H9 (cell line): ENCODE results near the gene POLR3C. TPM values are rescaled to one million over a fixed set of nuclear protein-coding genes. Genes with fewer than 3 reads are reported as not detected.
"Not testable (repeated sequence)": the region's sequence is repeated elsewhere in the genome, so short reads cannot be mapped to it uniquely, and the experiment has no call there.

ENCODE experiments used
- DNase-seq: peaks from one replicate; pipeline ENCODE4 v3.0.0-alpha.2; 2017
- H2AFZ ChIP-seq: one replicate; pipeline ENCODE4 v1.6.1; 2013; ENCODE audit warnings: mild to moderate bottlenecking, low read length, control low read depth, moderate library complexity
- H2AK5ac ChIP-seq: 2 replicates; pipeline ENCODE4 v1.6.1; 2013; ENCODE audit warnings: low read length, control low read depth, mixed read lengths; ENCODE audit not compliant: insufficient read length
- H2BK120ac ChIP-seq: one replicate; pipeline ENCODE4 v1.6.1; 2013; ENCODE audit warnings: low read depth, mild to moderate bottlenecking, low read length, control low read depth, inconsistent platforms; ENCODE audit not compliant: poor library complexity, severe bottlenecking
- H2BK12ac ChIP-seq: 2 replicates; pipeline ENCODE4 v1.6.1; 2013; ENCODE audit warnings: low read length, control low read depth, mixed read lengths, low read depth; ENCODE audit not compliant: insufficient read length
- H2BK15ac ChIP-seq: 2 replicates; pipeline ENCODE4 v1.6.1; 2013; ENCODE audit warnings: low read depth, low read length, control low read depth
- H2BK20ac ChIP-seq: one replicate; pipeline ENCODE4 v1.6.1; 2013; ENCODE audit warnings: low read depth, mild to moderate bottlenecking, low read length, control low read depth, inconsistent platforms; ENCODE audit not compliant: poor library complexity, severe bottlenecking
- H2BK5ac ChIP-seq: 2 replicates; pipeline ENCODE4 v1.6.1; 2013; ENCODE audit warnings: low read length, control low read depth, mixed read lengths; ENCODE audit not compliant: insufficient read length
- H3K14ac ChIP-seq: 2 replicates; pipeline ENCODE4 v1.6.1; 2013; ENCODE audit warnings: low read length, control low read depth; ENCODE audit not compliant: insufficient read depth
- H3K18ac ChIP-seq: 2 replicates; pipeline ENCODE4 v1.6.1; 2013; ENCODE audit warnings: low read depth, mild to moderate bottlenecking, mixed read lengths, low read length, control low read depth; ENCODE audit not compliant: insufficient read length
- H3K23ac ChIP-seq: 2 replicates; pipeline ENCODE4 v1.6.1; 2013; ENCODE audit warnings: low read length, control low read depth, mixed read lengths, low read depth; ENCODE audit not compliant: insufficient read length
- H3K23me2 ChIP-seq: 2 replicates; pipeline ENCODE4 v1.6.1; 2013; ENCODE audit warnings: low read depth, mild to moderate bottlenecking, mixed read lengths, low read length, control low read depth; ENCODE audit not compliant: insufficient read length, poor library complexity, severe bottlenecking
- H3K27ac ChIP-seq: 2 replicates; pipeline ENCODE4 v1.5.1; 2013; ENCODE audit warnings: low read length, control low read depth, mixed read lengths, low read depth; ENCODE audit not compliant: insufficient read length
- H3K27me3 ChIP-seq: 2 replicates; pipeline ENCODE4 v1.6.1; 2013; ENCODE audit warnings: low read length, control low read depth, inconsistent platforms; ENCODE audit not compliant: insufficient read depth
- H3K4ac ChIP-seq: 2 replicates; pipeline ENCODE4 v1.6.1; 2013; ENCODE audit warnings: low read depth, mild to moderate bottlenecking, control low read depth, inconsistent platforms, low read length, moderate library complexity
- H3K4me1 ChIP-seq: 2 replicates; pipeline ENCODE4 v1.6.1; 2013; ENCODE audit warnings: low read length, control low read depth, inconsistent platforms; ENCODE audit not compliant: insufficient read depth
- H3K4me2 ChIP-seq: 2 replicates; pipeline ENCODE4 v1.6.1; 2013; ENCODE audit warnings: low read length, control low read depth, mixed read lengths; ENCODE audit not compliant: insufficient read length, insufficient read depth
- H3K56ac ChIP-seq: 2 replicates; pipeline ENCODE4 v1.6.1; 2013; ENCODE audit warnings: low read depth, mild to moderate bottlenecking, mixed read lengths, low read length, control low read depth; ENCODE audit not compliant: insufficient read length
- H3K79me1 ChIP-seq: 2 replicates; pipeline ENCODE4 v1.6.1; 2013; ENCODE audit warnings: low read depth, mild to moderate bottlenecking, moderate library complexity, low read length, control low read depth, inconsistent platforms; ENCODE audit not compliant: insufficient read depth, poor library complexity, severe bottlenecking
- H3K79me2 ChIP-seq: 2 replicates; pipeline ENCODE4 v1.6.1; 2013; ENCODE audit warnings: low read length, control low read depth, inconsistent platforms; ENCODE audit not compliant: insufficient read depth
- H3K9ac ChIP-seq: 2 replicates; pipeline ENCODE4 v1.6.1; 2013; ENCODE audit warnings: low read length, control low read depth, mixed read lengths; ENCODE audit not compliant: insufficient read length; ENCODE audit errors: extremely low read depth
- H3K9me3 ChIP-seq: one replicate; pipeline ENCODE4 v1.6.1; 2013; ENCODE audit warnings: low read depth, low read length, inconsistent platforms; ENCODE audit not compliant: control insufficient read depth
- H3T11ph ChIP-seq: one replicate; pipeline ENCODE4 v1.6.1; 2013; ENCODE audit warnings: mild to moderate bottlenecking, low read length, control low read depth, inconsistent platforms
- H4K20me1 ChIP-seq: one replicate; pipeline ENCODE4 v1.6.1; 2013; ENCODE audit not compliant: control insufficient read depth, insufficient read length, insufficient read depth
- H4K5ac ChIP-seq: 2 replicates; pipeline ENCODE4 v1.6.1; 2013; ENCODE audit warnings: low read depth, mild to moderate bottlenecking, mixed read lengths, low read length, control low read depth; ENCODE audit not compliant: insufficient read length
- H4K8ac ChIP-seq: replicated peaks from 2 replicates; pipeline ENCODE4 v1.6.1; 2013; ENCODE audit warnings: low read length, control low read depth, mixed read lengths, low read depth; ENCODE audit not compliant: insufficient read length
- H4K91ac ChIP-seq: 2 replicates; pipeline ENCODE4 v1.6.1; 2013; ENCODE audit warnings: low read depth, mild to moderate bottlenecking, moderate library complexity, mixed read lengths, low read length, control low read depth; ENCODE audit not compliant: insufficient read length
- H3K27ac Mint-ChIP-seq, 3 experiments: 2 replicates in 2 of 3; 3 replicates in 1 of 3; pipeline ENCODE4 v1.8.0; 2020 to 2021; ENCODE audit warnings: mixed read lengths in 3 of 3, mild to moderate bottlenecking in 1 of 3, moderate library complexity in 1 of 3
- H3K27me3 Mint-ChIP-seq: 2 replicates; pipeline ENCODE4 v1.8.0; 2021; ENCODE audit warnings: low read depth, mild to moderate bottlenecking, moderate library complexity, mixed read lengths
- H3K36me3 Mint-ChIP-seq, 3 experiments: 2 replicates in 2 of 3; 3 replicates in 1 of 3; pipeline ENCODE4 v1.8.0; 2020 to 2021; ENCODE audit warnings: low read depth in 3 of 3, mixed read lengths in 3 of 3; ENCODE audit not compliant: insufficient read depth in 1 of 3
- H3K4me1 Mint-ChIP-seq, 2 experiments: 2 replicates each; pipeline ENCODE4 v1.8.0; 2020; ENCODE audit warnings: mixed read lengths in 2 of 2
- H3K4me3 Mint-ChIP-seq, 2 experiments: 2 replicates in 1 of 2; 3 replicates in 1 of 2; pipeline ENCODE4 v1.8.0; 2020 to 2021; ENCODE audit warnings: mild to moderate bottlenecking in 2 of 2, mixed read lengths in 2 of 2, moderate library complexity in 1 of 2
- H3K9me3 Mint-ChIP-seq, 2 experiments: 2 replicates in 1 of 2; 3 replicates in 1 of 2; pipeline ENCODE4 v1.8.0; 2020; ENCODE audit warnings: mild to moderate bottlenecking in 2 of 2, mixed read lengths in 2 of 2, moderate library complexity in 1 of 2
- WGBS: extraction: QIAGEN DNeasy Blood & Tissue Kit; methylation state at CpG from one replicate; pipeline ENCODE4 v1.1.7; 2013; ENCODE audit warnings: missing lambda C conversion rate, low lambda C conversion rate, mixed read lengths; ENCODE audit not compliant: insufficient read length; ENCODE audit errors: extremely low coverage; 5-methylcytosine and 5-hydroxymethylcytosine counted together
- total RNA-seq: library from RNA; stranded (reverse); gene quantifications from 2 replicates; pipeline ENCODE4 v1.2.1, GENCODE V29; 2021
- TF ChIP-seq, protein P1 (sequence below): fragments of 200-600 bp; sonication (generic); conservative IDR thresholded peaks from 3 replicates; pipeline ENCODE4 v1.8.0; 2021; ENCODE audit warnings: antibody characterized with exemption, mild to moderate bottlenecking

Gene POLR3C
- total RNA-seq, 1 experiment from 2014 or later = 37.2 TPM

DNA sequence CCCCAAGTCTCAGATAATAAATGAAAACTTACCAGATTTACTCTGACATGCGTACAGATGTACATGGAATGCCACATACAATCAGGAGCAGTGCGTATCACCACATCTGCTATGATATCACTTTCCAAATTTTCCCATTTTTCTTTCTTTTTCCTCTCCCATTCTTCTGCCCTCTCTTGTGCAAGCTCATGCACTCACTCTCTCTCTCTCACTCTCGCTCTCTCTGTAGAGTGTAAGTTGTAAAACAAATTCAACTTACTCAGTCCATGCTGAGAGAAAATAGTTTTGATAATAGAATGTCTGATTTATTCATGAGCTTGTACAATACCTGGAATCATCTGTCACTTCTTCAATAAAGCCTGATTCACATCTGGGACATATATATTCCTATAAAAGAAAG is 35.4 kb upstream of the POLR3C start:
- peaks cover 3 to 14% of the 10 kb centered on the region in 2 experiments; a peak in 2 of 4 replicates for H3K4me1 Mint-ChIP-seq
- H3K36me3 Mint-ChIP-seq = peaks cover 0 to 17% (median 9%) of the 10 kb centered on the region in 3 experiments; a peak in 5 of 7 replicates
- Histone ChIP-seq H3K4ac (no peak overlapping the region), H3K23me2 (no peaks in the 10 kb centered on the region), H3K79me2 (no peaks in the 10 kb centered on the region), H3K9ac (no peak overlapping the region), H2BK5ac (no peak overlapping the region), H3K4me1 (no peaks in the 10 kb centered on the region), H2BK20ac (no peak overlapping the region), H2BK12ac (no peak overlapping the region), H3K27me3 (no peaks in the 10 kb centered on the region), H4K91ac (no peak overlapping the region), H3K27ac (no peak overlapping the region), H4K5ac (no peak overlapping the region), H2BK120ac (no peak overlapping the region), H4K20me1 (no peaks in the 10 kb centered on the region), H3K9me3 (no peaks in the 10 kb centered on the region), H3K56ac (no peak overlapping the region), H3K4me2 (no peak overlapping the region), H3K23ac (no peak overlapping the region), H3K79me1 (no peaks in the 10 kb centered on the region), H2AK5ac (no peak overlapping the region), H3K14ac (no peak overlapping the region), H4K8ac (no peak overlapping the region), H3T11ph (no peak overlapping the region), H2BK15ac (no peak overlapping the region), H3K18ac (no peak overlapping the region), H2AFZ (no peak overlapping the region)
- H3K4me3 Mint-ChIP-seq = no peak overlapping the region
- H3K27ac Mint-ChIP-seq = no peak overlapping the region
- no peaks in the 10 kb centered on the region for H3K9me3 Mint-ChIP-seq
- TF ChIP-seq, protein P1, sequence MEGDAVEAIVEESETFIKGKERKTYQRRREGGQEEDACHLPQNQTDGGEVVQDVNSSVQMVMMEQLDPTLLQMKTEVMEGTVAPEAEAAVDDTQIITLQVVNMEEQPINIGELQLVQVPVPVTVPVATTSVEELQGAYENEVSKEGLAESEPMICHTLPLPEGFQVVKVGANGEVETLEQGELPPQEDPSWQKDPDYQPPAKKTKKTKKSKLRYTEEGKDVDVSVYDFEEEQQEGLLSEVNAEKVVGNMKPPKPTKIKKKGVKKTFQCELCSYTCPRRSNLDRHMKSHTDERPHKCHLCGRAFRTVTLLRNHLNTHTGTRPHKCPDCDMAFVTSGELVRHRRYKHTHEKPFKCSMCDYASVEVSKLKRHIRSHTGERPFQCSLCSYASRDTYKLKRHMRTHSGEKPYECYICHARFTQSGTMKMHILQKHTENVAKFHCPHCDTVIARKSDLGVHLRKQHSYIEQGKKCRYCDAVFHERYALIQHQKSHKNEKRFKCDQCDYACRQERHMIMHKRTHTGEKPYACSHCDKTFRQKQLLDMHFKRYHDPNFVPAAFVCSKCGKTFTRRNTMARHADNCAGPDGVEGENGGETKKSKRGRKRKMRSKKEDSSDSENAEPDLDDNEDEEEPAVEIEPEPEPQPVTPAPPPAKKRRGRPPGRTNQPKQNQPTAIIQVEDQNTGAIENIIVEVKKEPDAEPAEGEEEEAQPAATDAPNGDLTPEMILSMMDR = no peak
- no peak for DNase-seq
- no CpG with 5 or more reads among the region's 3 CpGs for WGBS
- no peaks in the 10 kb centered on the region for H3K27me3 Mint-ChIP-seq

DNA sequence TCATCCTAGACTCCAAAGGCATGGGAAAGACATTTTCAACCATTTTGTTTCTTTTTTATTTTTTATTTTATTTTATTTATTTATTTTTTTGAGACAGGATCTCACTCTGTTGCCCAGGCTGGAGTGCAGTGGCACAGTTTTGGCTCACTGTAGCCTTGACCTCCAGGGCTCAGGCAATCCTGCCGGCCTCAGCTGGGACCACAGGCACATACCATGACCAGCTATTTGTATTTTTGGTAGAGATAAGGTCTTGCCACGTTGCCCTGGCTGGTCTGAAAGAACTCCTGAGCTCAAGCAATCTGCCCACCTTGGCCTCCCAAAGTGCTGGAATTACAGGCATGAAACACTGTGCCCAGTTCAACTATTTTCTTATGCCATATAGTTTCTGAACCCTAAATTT is 32.1 kb upstream of the POLR3C start:
- DNase-seq, H3K9me3 Mint-ChIP-seq, H2BK20ac ChIP-seq, H3K23me2 ChIP-seq, H3K4me2 ChIP-seq, H3K79me2 ChIP-seq, H3K14ac ChIP-seq, H2AFZ ChIP-seq, H2AK5ac ChIP-seq, H3K18ac ChIP-seq, H3K56ac ChIP-seq, H3K27me3 ChIP-seq, H2BK120ac ChIP-seq, H3K27ac Mint-ChIP-seq, H3K79me1 ChIP-seq, H2BK12ac ChIP-seq, H3K27me3 Mint-ChIP-seq, H3K4me1 Mint-ChIP-seq, H4K8ac ChIP-seq, H3K23ac ChIP-seq, H3K4me1 ChIP-seq, H2BK5ac ChIP-seq, H4K20me1 ChIP-seq, H3T11ph ChIP-seq, H2BK15ac ChIP-seq, H4K91ac ChIP-seq, H3K4ac ChIP-seq, H4K5ac ChIP-seq, H3K27ac ChIP-seq, H3K4me3 Mint-ChIP-seq, H3K9ac ChIP-seq, H3K9me3 ChIP-seq: not testable (repeated sequence)
- no CpG with 5 or more reads among the region's 2 CpGs for WGBS
- H3K36me3 Mint-ChIP-seq = peaks cover 11 to 36% (median 19%) of the 10 kb centered on the region in 3 experiments
